ENCODE results near the gene CBY1.
"Not testable (repeated sequence)": the region's sequence is repeated elsewhere in the genome, so short reads cannot be mapped to it uniquely, and the experiment has no call there.

The CBY1 gene

GRCh38 chr22:38631724-38632123 is 24.7 kb upstream of the CBY1 start:
- H3K4me3 Mint-ChIP-seq, result no peak overlapping the region
- no peaks in the 10 kb centered on the region for H3K36me3 Mint-ChIP-seq (ENCODE audit: low read depth)
- H3K27me3 Mint-ChIP-seq, result no peaks in the 10 kb centered on the region
- no peak overlapping the region for H3K27ac Mint-ChIP-seq
- peaks cover 11% of the 10 kb centered on the region for H3K4me1 Mint-ChIP-seq (ENCODE audit: low read depth)
- no peaks in the 10 kb centered on the region for H3K9me3 Mint-ChIP-seq
- no peak for DNase-seq

- Mint-ChIP-seq H3K9me3 (no peaks in the 10 kb centered on the region), H3K4me1 (ENCODE audit: low read depth) (peaks cover 11% of the 10 kb centered on the region), H3K27me3 (no peaks in the 10 kb centered on the region), H3K27ac (no peak overlapping the region), H3K36me3 (ENCODE audit: low read depth) (no peaks in the 10 kb centered on the region), H3K4me3 (no peak overlapping the region)
- DNase-seq, result no peak
These were observed 23.9 kb upstream of the CBY1 start for GRCh38 chr22:38632528-38632927.

GRCh38 chr22:38638216-38638615 is 18.2 kb upstream of the CBY1 start:
- H3K27me3 Mint-ChIP-seq, result no peaks in the 10 kb centered on the region
- H3K4me1 Mint-ChIP-seq (ENCODE audit: low read depth), result no peaks in the 10 kb centered on the region
- no peaks in the 10 kb centered on the region for H3K9me3 Mint-ChIP-seq

DNA sequence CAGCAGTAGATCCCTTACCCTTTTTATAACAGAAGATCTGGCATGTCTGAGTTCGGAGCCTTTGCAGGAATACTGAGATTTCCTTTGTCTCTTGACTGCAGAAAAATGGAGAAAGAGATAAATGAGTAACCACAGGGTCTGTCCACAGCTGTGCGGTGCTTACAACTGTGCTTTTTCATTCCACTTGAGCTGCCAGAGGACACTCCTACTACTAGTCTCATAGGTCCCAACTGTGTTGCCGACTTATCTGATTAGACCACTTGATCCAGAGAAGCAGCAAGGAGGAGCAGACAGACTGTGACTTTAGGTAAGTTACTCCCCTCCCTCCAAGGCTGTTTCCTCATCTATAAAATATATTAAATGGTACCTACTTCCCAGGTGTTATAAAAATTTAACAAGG is 17.7 kb upstream of the CBY1 start:
- Mint-ChIP-seq H3K9me3 (no peaks in the 10 kb centered on the region), H3K36me3 (ENCODE audit: low read depth) (no peaks in the 10 kb centered on the region), H3K27ac (no peak overlapping the region), H3K4me3 (no peak overlapping the region), H3K27me3 (no peaks in the 10 kb centered on the region), H3K4me1 (ENCODE audit: low read depth) (no peaks in the 10 kb centered on the region)
- no peak for DNase-seq

More at GRCh38 chr22:38638216-38638615, 18.2 kb upstream of the CBY1 start:
- no peak for DNase-seq
- no peaks in the 10 kb centered on the region for H3K36me3 Mint-ChIP-seq (ENCODE audit: low read depth)
- no peak overlapping the region for H3K27ac Mint-ChIP-seq
- H3K4me3 Mint-ChIP-seq, result no peak overlapping the region

- no peak overlapping the region for H3K4me3 Mint-ChIP-seq
These were observed 14.9 kb upstream of the CBY1 start for GRCh38 chr22:38641476-38642040.

DNA sequence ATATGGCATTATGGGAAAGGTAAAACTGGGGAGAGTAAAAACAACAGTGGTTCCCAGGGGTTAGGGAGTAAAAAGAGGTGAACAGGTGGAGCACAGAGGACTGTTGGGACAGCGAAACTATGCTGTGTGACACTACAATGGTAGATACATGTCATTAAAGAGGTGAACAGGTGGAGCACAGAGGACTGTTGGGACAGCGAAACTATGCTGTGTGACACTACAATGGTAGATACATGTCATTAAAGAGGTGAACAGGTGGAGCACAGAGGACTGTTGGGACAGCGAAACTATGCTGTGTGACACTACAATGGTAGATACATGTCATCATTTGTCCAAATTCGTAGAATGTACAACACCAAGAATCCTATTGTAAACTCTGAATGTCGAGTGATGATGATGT is 12.2 kb upstream of the CBY1 start:
- not testable (repeated sequence) for H3K36me3 Mint-ChIP-seq (ENCODE audit: low read depth); H3K27me3 Mint-ChIP-seq; H3K9me3 Mint-ChIP-seq; H3K27ac Mint-ChIP-seq; H3K4me1 Mint-ChIP-seq (ENCODE audit: low read depth); DNase-seq; H3K4me3 Mint-ChIP-seq

More at GRCh38 chr22:38641476-38642040, 14.9 kb upstream of the CBY1 start:
- H3K27me3 Mint-ChIP-seq, result no peaks in the 10 kb centered on the region
- H3K36me3 Mint-ChIP-seq (ENCODE audit: low read depth), result no peaks in the 10 kb centered on the region
- DNase-seq, result no peak
- no peaks in the 10 kb centered on the region for H3K4me1 Mint-ChIP-seq (ENCODE audit: low read depth)
- no peak overlapping the region for H3K27ac Mint-ChIP-seq
- no peaks in the 10 kb centered on the region for H3K9me3 Mint-ChIP-seq

DNA sequence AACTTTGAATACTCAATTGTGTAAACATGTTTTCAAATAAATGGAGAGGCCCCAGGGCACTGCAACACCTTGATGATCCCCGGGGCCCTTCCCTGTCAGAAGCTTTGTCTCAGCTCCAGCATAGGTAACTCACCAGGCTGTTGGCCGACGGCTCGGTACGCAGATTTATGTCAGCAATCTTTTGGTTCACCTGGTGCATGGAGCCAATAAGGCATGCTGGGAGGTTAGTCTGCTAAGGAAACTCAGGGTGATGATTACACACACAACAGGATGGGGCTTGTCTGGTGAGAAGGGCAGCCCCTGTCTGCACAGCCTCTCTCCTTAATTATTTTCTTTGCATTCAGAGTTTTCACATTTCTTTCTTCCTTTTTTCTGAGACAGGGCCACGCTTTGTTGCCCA is 11.0 kb upstream of the CBY1 start:
- H3K27me3 Mint-ChIP-seq, result no peaks in the 10 kb centered on the region
- no peak overlapping the region for H3K27ac Mint-ChIP-seq
- H3K9me3 Mint-ChIP-seq, result no peaks in the 10 kb centered on the region
- no peak for DNase-seq
- H3K4me3 Mint-ChIP-seq, result no peak overlapping the region
- no peaks in the 10 kb centered on the region for H3K36me3 Mint-ChIP-seq (ENCODE audit: low read depth)
- H3K4me1 Mint-ChIP-seq (ENCODE audit: low read depth), result no peaks in the 10 kb centered on the region

GRCh38 chr22:38649841-38650522 is 6.5 kb upstream of the CBY1 start:
- no peaks in the 10 kb centered on the region for H3K9me3 Mint-ChIP-seq
- H3K4me1 Mint-ChIP-seq (ENCODE audit: low read depth), result no peaks in the 10 kb centered on the region
- H3K4me3 Mint-ChIP-seq, result no peak overlapping the region
- no peaks in the 10 kb centered on the region for H3K27me3 Mint-ChIP-seq
- DNase-seq, result no peak
- no peaks in the 10 kb centered on the region for H3K36me3 Mint-ChIP-seq (ENCODE audit: low read depth)
- H3K27ac Mint-ChIP-seq, result no peak overlapping the region

DNA sequence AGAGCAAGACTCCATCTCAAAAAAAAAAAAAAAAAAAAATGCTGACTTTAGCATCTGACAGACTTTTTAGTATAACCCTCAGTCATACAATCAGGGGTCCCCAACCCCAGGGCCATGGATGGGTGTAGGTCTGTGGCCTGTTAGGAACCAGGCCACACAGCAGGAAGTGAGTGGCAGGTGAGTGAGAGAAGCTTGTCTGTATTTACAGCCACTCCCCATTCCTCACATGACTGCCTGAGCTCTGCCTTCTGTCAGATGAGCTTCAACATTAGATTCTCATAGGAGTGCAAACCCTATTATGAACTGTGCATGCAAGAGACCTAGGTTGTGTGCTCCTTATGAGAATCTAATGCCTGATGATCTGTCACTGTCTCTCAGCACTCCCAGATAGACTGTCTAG is 3.6 kb upstream of the CBY1 start:
- no peak for DNase-seq
- peaks cover 11% of the 10 kb centered on the region for H3K4me1 Mint-ChIP-seq (ENCODE audit: low read depth)
- H3K27ac Mint-ChIP-seq, result no peak overlapping the region
- H3K36me3 Mint-ChIP-seq (ENCODE audit: low read depth), result peaks cover 11% of the 10 kb centered on the region
- H3K27me3 Mint-ChIP-seq, result no peaks in the 10 kb centered on the region
- H3K4me3 Mint-ChIP-seq, result no peak overlapping the region
- no peaks in the 10 kb centered on the region for H3K9me3 Mint-ChIP-seq

- H3K27ac Mint-ChIP-seq, result no peak overlapping the region
- H3K4me1 Mint-ChIP-seq (ENCODE audit: low read depth), result peaks cover 18% of the 10 kb centered on the region
- peaks cover 13% of the 10 kb centered on the region for H3K36me3 Mint-ChIP-seq (ENCODE audit: low read depth)
- H3K9me3 Mint-ChIP-seq, result no peaks in the 10 kb centered on the region
- no peaks in the 10 kb centered on the region for H3K27me3 Mint-ChIP-seq
- H3K4me3 Mint-ChIP-seq, result no peak overlapping the region
- no peak for DNase-seq
These were observed 2.7 kb upstream of the CBY1 start for GRCh38 chr22:38653741-38654140.

- peaks cover 19% of the 10 kb centered on the region for H3K4me1 Mint-ChIP-seq (ENCODE audit: low read depth)
- peak overlapping the region; percentile 89 for H3K4me3 Mint-ChIP-seq
- peak overlapping the region; percentile 98 for H3K27ac Mint-ChIP-seq
- no peaks in the 10 kb centered on the region for H3K27me3 Mint-ChIP-seq
- H3K36me3 Mint-ChIP-seq (ENCODE audit: low read depth), result peaks cover 20% of the 10 kb centered on the region
- DNase-seq, result no peak
- H3K9me3 Mint-ChIP-seq, result no peaks in the 10 kb centered on the region
These were observed 751 bp upstream of the CBY1 start for GRCh38 chr22:38655519-38656255.

- DNase-seq, result peak; percentile 57
- H3K36me3 Mint-ChIP-seq (ENCODE audit: low read depth), result peaks cover 26% of the 10 kb centered on the region
- no peaks in the 10 kb centered on the region for H3K9me3 Mint-ChIP-seq
- no peaks in the 10 kb centered on the region for H3K27me3 Mint-ChIP-seq
- peak overlapping the region; percentile 98 for H3K27ac Mint-ChIP-seq
- H3K4me3 Mint-ChIP-seq, result peak overlapping the region; percentile 89
- peaks cover 19% of the 10 kb centered on the region for H3K4me1 Mint-ChIP-seq (ENCODE audit: low read depth)
These were observed 839 bp downstream of the CBY1 start for GRCh38 chr22:38657045-38657909.

DNA sequence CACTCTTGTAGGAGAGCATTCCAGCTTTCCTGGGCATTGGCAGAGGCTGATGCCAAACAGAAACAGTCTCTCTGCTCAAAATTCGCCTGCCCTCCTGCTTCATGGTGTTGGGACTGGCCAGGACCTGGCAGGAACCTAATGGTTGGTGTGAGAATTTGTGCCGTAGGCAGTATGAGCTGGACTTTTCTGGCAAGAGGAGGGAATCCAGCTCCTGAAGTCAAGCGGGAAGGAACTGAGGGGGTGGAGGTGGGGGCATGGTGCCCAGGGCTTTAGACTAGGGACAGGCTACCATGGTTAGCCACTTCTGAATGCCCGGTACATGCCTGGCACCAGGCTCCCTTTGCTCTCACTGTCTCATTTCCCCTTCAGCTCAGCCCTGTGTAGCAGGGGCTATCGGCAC is 18.4 kb downstream of the CBY1 start:
- no peaks in the 10 kb centered on the region for H3K4me1 Mint-ChIP-seq (ENCODE audit: low read depth)
- H3K9me3 Mint-ChIP-seq, result no peaks in the 10 kb centered on the region
- DNase-seq, result no peak
- no peaks in the 10 kb centered on the region for H3K27me3 Mint-ChIP-seq
- H3K36me3 Mint-ChIP-seq (ENCODE audit: low read depth), result peaks cover 32% of the 10 kb centered on the region
- H3K4me3 Mint-ChIP-seq, result no peak overlapping the region
- H3K27ac Mint-ChIP-seq, result no peak overlapping the region

DNA sequence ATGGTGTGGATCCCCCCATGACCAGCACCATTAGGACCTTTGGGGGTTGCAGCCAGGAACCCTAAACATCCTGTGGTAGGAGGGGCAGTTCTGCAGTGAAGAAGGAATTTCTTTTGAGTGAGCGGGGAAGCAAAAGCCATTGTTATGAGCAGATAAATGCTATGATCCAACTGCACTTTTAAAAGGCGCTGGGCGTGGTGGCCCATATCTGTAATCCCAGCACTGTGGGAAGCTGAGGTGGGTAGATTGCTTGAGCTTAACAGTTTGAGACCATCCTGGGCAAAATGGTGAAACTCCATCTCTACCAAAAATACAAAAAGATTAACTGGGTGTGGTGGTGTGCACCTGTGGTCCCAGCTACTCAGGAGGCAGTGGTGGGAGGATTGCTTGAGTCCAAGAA is 19.4 kb downstream of the CBY1 start:
- no peaks in the 10 kb centered on the region for H3K4me1 Mint-ChIP-seq (ENCODE audit: low read depth)
- no peaks in the 10 kb centered on the region for H3K9me3 Mint-ChIP-seq
- H3K27ac Mint-ChIP-seq, result no peak overlapping the region
- DNase-seq, result no peak
- H3K36me3 Mint-ChIP-seq (ENCODE audit: low read depth), result peaks cover 29% of the 10 kb centered on the region
- H3K4me3 Mint-ChIP-seq, result no peak overlapping the region
- H3K27me3 Mint-ChIP-seq, result no peaks in the 10 kb centered on the region

All from activated T-cell treated with anti-CD3 and anti-CD28 coated beads, Interleukin-2, amount 50 U/mL, for 24 hours (primary cell).